ENCODE results near the gene FOXD4.
"Not testable (repeated sequence)": the region's sequence is repeated elsewhere in the genome, so short reads cannot be mapped to it uniquely, and the experiment has no call there.

FOXD4 gene

GRCh38 chr9:100430-100829 is 17.8 kb downstream of the FOXD4 start:
- not testable (repeated sequence) for H3F3A ChIP-seq (ENCODE audit: insufficient read depth); H2AFZ ChIP-seq (ENCODE audit: low read depth, low read length, severe bottlenecking)

GRCh38 chr9:99867-100266 is 18.4 kb downstream of the FOXD4 start:
- H3K79me2 ChIP-seq (ENCODE audit: insufficient read depth, low read length); H4K20me1 ChIP-seq (ENCODE audit: low read depth, low read length); H3K9me2 ChIP-seq (replicated peaks; ENCODE audit: insufficient read depth, low read length); H3K27ac ChIP-seq (ENCODE audit: low read depth, low read length); H3K4me3 ChIP-seq (ENCODE audit: insufficient read depth, low read length, poor library complexity, severe bottlenecking); H3K9me3 ChIP-seq (ENCODE audit: insufficient read depth, low read length); H2AFZ ChIP-seq (ENCODE audit: low read depth, low read length, severe bottlenecking); H3K9ac ChIP-seq (ENCODE audit: low read length); H3K27me3 ChIP-seq (ENCODE audit: low read length); H3K36me3 ChIP-seq (ENCODE audit: low read length); H3K4me2 ChIP-seq (ENCODE audit: low read depth, low read length, poor library complexity, severe bottlenecking); H3F3A ChIP-seq (ENCODE audit: insufficient read depth): not testable (repeated sequence)

More at GRCh38 chr9:100430-100829, 17.8 kb downstream of the FOXD4 start:
- H3K9me3 ChIP-seq (ENCODE audit: insufficient read depth, low read length); H4K20me1 ChIP-seq (ENCODE audit: low read depth, low read length); H3K27ac ChIP-seq (ENCODE audit: low read depth, low read length); H3K4me2 ChIP-seq (ENCODE audit: low read depth, low read length, poor library complexity, severe bottlenecking); H3K9ac ChIP-seq (ENCODE audit: low read length); H3K27me3 ChIP-seq (ENCODE audit: low read length); H3K79me2 ChIP-seq (ENCODE audit: insufficient read depth, low read length); H3K4me3 ChIP-seq (ENCODE audit: insufficient read depth, low read length, poor library complexity, severe bottlenecking); H3K36me3 ChIP-seq (ENCODE audit: low read length); H3K9me2 ChIP-seq (replicated peaks; ENCODE audit: insufficient read depth, low read length): not testable (repeated sequence)

GRCh38 chr9:98775-99174 is 19.4 kb downstream of the FOXD4 start:
- not testable (repeated sequence) for H3K4me2 ChIP-seq (ENCODE audit: low read depth, low read length, poor library complexity, severe bottlenecking); H3K9me3 ChIP-seq (ENCODE audit: insufficient read depth, low read length); H3K79me2 ChIP-seq (ENCODE audit: insufficient read depth, low read length); H3K36me3 ChIP-seq (ENCODE audit: low read length); H3K9me2 ChIP-seq (replicated peaks; ENCODE audit: insufficient read depth, low read length); H3K27ac ChIP-seq (ENCODE audit: low read depth, low read length); H3K27me3 ChIP-seq (ENCODE audit: low read length); H4K20me1 ChIP-seq (ENCODE audit: low read depth, low read length); H3F3A ChIP-seq (ENCODE audit: insufficient read depth); H3K4me3 ChIP-seq (ENCODE audit: insufficient read depth, low read length, poor library complexity, severe bottlenecking); H3K9ac ChIP-seq (ENCODE audit: low read length); H2AFZ ChIP-seq (ENCODE audit: low read depth, low read length, severe bottlenecking)

- not testable (repeated sequence) for H3K27ac ChIP-seq (ENCODE audit: low read depth, low read length); H3K79me2 ChIP-seq (ENCODE audit: insufficient read depth, low read length); H3K4me2 ChIP-seq (ENCODE audit: low read depth, low read length, poor library complexity, severe bottlenecking)
Observed at GRCh38 chr9:94992-95391, 23.2 kb downstream of the FOXD4 start.

GRCh38 chr9:94323-94722 is 23.9 kb downstream of the FOXD4 start:
- not testable (repeated sequence) for H3K27ac ChIP-seq (ENCODE audit: low read depth, low read length); H2AFZ ChIP-seq (ENCODE audit: low read depth, low read length, severe bottlenecking); H3F3A ChIP-seq (ENCODE audit: insufficient read depth); H3K4me3 ChIP-seq (ENCODE audit: insufficient read depth, low read length, poor library complexity, severe bottlenecking); H3K9me3 ChIP-seq (ENCODE audit: insufficient read depth, low read length); H3K27me3 ChIP-seq (ENCODE audit: low read length); H4K20me1 ChIP-seq (ENCODE audit: low read depth, low read length); H3K79me2 ChIP-seq (ENCODE audit: insufficient read depth, low read length); H3K4me2 ChIP-seq (ENCODE audit: low read depth, low read length, poor library complexity, severe bottlenecking); H3K9me2 ChIP-seq (replicated peaks; ENCODE audit: insufficient read depth, low read length); H3K36me3 ChIP-seq (ENCODE audit: low read length); H3K9ac ChIP-seq (ENCODE audit: low read length)

More at GRCh38 chr9:94992-95391, 23.2 kb downstream of the FOXD4 start:
- H3F3A ChIP-seq (ENCODE audit: insufficient read depth); H2AFZ ChIP-seq (ENCODE audit: low read depth, low read length, severe bottlenecking); H3K9me3 ChIP-seq (ENCODE audit: insufficient read depth, low read length); H3K9ac ChIP-seq (ENCODE audit: low read length); H3K9me2 ChIP-seq (replicated peaks; ENCODE audit: insufficient read depth, low read length); H3K27me3 ChIP-seq (ENCODE audit: low read length); H4K20me1 ChIP-seq (ENCODE audit: low read depth, low read length); H3K36me3 ChIP-seq (ENCODE audit: low read length); H3K4me3 ChIP-seq (ENCODE audit: insufficient read depth, low read length, poor library complexity, severe bottlenecking): not testable (repeated sequence)

GRCh38 chr9:93909-94308 is 24.3 kb downstream of the FOXD4 start:
- H3K79me2 ChIP-seq (ENCODE audit: insufficient read depth, low read length); H3F3A ChIP-seq (ENCODE audit: insufficient read depth); H3K27ac ChIP-seq (ENCODE audit: low read depth, low read length); H3K4me2 ChIP-seq (ENCODE audit: low read depth, low read length, poor library complexity, severe bottlenecking); H3K9me2 ChIP-seq (replicated peaks; ENCODE audit: insufficient read depth, low read length); H2AFZ ChIP-seq (ENCODE audit: low read depth, low read length, severe bottlenecking); H3K9ac ChIP-seq (ENCODE audit: low read length); H3K4me3 ChIP-seq (ENCODE audit: insufficient read depth, low read length, poor library complexity, severe bottlenecking); H3K36me3 ChIP-seq (ENCODE audit: low read length); H3K27me3 ChIP-seq (ENCODE audit: low read length); H4K20me1 ChIP-seq (ENCODE audit: low read depth, low read length); H3K9me3 ChIP-seq (ENCODE audit: insufficient read depth, low read length): not testable (repeated sequence)

- H3K4me3 ChIP-seq (ENCODE audit: insufficient read depth, low read length, poor library complexity, severe bottlenecking); H3K27ac ChIP-seq (ENCODE audit: low read depth, low read length); H3K36me3 ChIP-seq (ENCODE audit: low read length); H3K9me3 ChIP-seq (ENCODE audit: insufficient read depth, low read length); H2AFZ ChIP-seq (ENCODE audit: low read depth, low read length, severe bottlenecking); H3F3A ChIP-seq (ENCODE audit: insufficient read depth); H3K9me2 ChIP-seq (replicated peaks; ENCODE audit: insufficient read depth, low read length); H3K27me3 ChIP-seq (ENCODE audit: low read length); H3K9ac ChIP-seq (ENCODE audit: low read length); H3K79me2 ChIP-seq (ENCODE audit: insufficient read depth, low read length); H3K4me2 ChIP-seq (ENCODE audit: low read depth, low read length, poor library complexity, severe bottlenecking); H4K20me1 ChIP-seq (ENCODE audit: low read depth, low read length): not testable (repeated sequence)
Observed at GRCh38 chr9:90851-91250, 27.4 kb downstream of the FOXD4 start.

- not testable (repeated sequence) for H3K9me2 ChIP-seq (replicated peaks; ENCODE audit: insufficient read depth, low read length); H2AFZ ChIP-seq (ENCODE audit: low read depth, low read length, severe bottlenecking); H3K9me3 ChIP-seq (ENCODE audit: insufficient read depth, low read length); H3K36me3 ChIP-seq (ENCODE audit: low read length); H3K27me3 ChIP-seq (ENCODE audit: low read length); H3K27ac ChIP-seq (ENCODE audit: low read depth, low read length); H3K9ac ChIP-seq (ENCODE audit: low read length); H3K4me3 ChIP-seq (ENCODE audit: insufficient read depth, low read length, poor library complexity, severe bottlenecking); H3K4me2 ChIP-seq (ENCODE audit: low read depth, low read length, poor library complexity, severe bottlenecking); H3K79me2 ChIP-seq (ENCODE audit: insufficient read depth, low read length); H4K20me1 ChIP-seq (ENCODE audit: low read depth, low read length); H3F3A ChIP-seq (ENCODE audit: insufficient read depth)
Observed at GRCh38 chr9:88396-89037, 29.7 kb downstream of the FOXD4 start.

Data from SU-DHL-6 (cell line).